Skeletal muscle satellite cell (primary cell): Measurements from ENCODE around the gene PAIP2B. TPM values are rescaled to one million over a fixed set of nuclear protein-coding genes. Genes with fewer than 3 reads are reported as not detected.

Source experiments
- H3K27me3 ChIP-seq: 2 replicates; pipeline ENCODE4 v1.7.0; 2013; ENCODE audit warnings: low read length; ENCODE audit not compliant: control insufficient read depth, insufficient read depth
- H3K36me3 ChIP-seq: 2 replicates; pipeline ENCODE4 v1.7.0; 2013; ENCODE audit warnings: mild to moderate bottlenecking, control low read depth, low read length; ENCODE audit not compliant: insufficient read depth
- H3K4me1 ChIP-seq: 2 replicates; pipeline ENCODE4 v1.7.0; 2013; ENCODE audit warnings: low read length; ENCODE audit not compliant: control insufficient read depth, insufficient read depth
- H3K4me2 ChIP-seq: 2 replicates; pipeline ENCODE4 v1.7.0; 2013; ENCODE audit warnings: mild to moderate bottlenecking, low read length
- H3K4me3 ChIP-seq: 2 replicates; pipeline ENCODE4 v1.7.0; 2013; ENCODE audit warnings: low read length
- H3K9ac ChIP-seq: 2 replicates; pipeline ENCODE4 v1.7.0; 2013; ENCODE audit warnings: mild to moderate bottlenecking, low read depth, low read length, moderate library complexity
- H3K9me3 ChIP-seq: replicated peaks from 2 replicates; pipeline ENCODE4 v1.7.0; 2013; ENCODE audit warnings: mild to moderate bottlenecking, control low read depth, low read length
- small RNA-seq: library from RNA; depleted of rRNA; stranded (forward); fragments of <200 nt; gene quantifications from one replicate; pipeline ENCODE3, GENCODE V24; 2012

The PAIP2B gene

GRCh38 chr2:71150082-71150816 lies 76.7 kb downstream of the PAIP2B start:
- no peaks in the 10 kb centered on the region for H3K4me1 ChIP-seq
- no peaks in the 10 kb centered on the region for H3K9me3 ChIP-seq
- H3K4me3 ChIP-seq, result no peak overlapping the region
- peaks cover 49% of the 10 kb centered on the region for H3K36me3 ChIP-seq
- H3K4me2 ChIP-seq, result no peak overlapping the region
- no peak overlapping the region for H3K9ac ChIP-seq
- H3K27me3 ChIP-seq, result peaks cover 17% of the 10 kb centered on the region

- H3K9ac ChIP-seq, result no peak overlapping the region
- no peak overlapping the region for H3K4me2 ChIP-seq
- no peaks in the 10 kb centered on the region for H3K4me1 ChIP-seq
- peaks cover 66% of the 10 kb centered on the region for H3K36me3 ChIP-seq
- peaks cover 2% of the 10 kb centered on the region for H3K27me3 ChIP-seq
- no peaks in the 10 kb centered on the region for H3K9me3 ChIP-seq
- no peak overlapping the region for H3K4me3 ChIP-seq
These were observed 78.3 kb downstream of the PAIP2B start for GRCh38 chr2:71148506-71149063.

- H3K36me3 ChIP-seq, result peaks cover 76% of the 10 kb centered on the region
- no peak overlapping the region for H3K9ac ChIP-seq
- H3K27me3 ChIP-seq, result no peaks in the 10 kb centered on the region
- no peaks in the 10 kb centered on the region for H3K4me1 ChIP-seq
- H3K4me2 ChIP-seq, result no peak overlapping the region
- H3K9me3 ChIP-seq, result no peaks in the 10 kb centered on the region
- no peak overlapping the region for H3K4me3 ChIP-seq
These were observed 83.1 kb downstream of the PAIP2B start for GRCh38 chr2:71143782-71144181.

GRCh38 chr2:71136174-71136573 lies 90.7 kb downstream of the PAIP2B start:
- peaks cover 4% of the 10 kb centered on the region for H3K4me1 ChIP-seq
- H3K36me3 ChIP-seq, result peaks cover 64% of the 10 kb centered on the region
- H3K27me3 ChIP-seq, result no peaks in the 10 kb centered on the region
- H3K9ac ChIP-seq, result no peak overlapping the region
- H3K4me3 ChIP-seq, result no peak overlapping the region
- no peak overlapping the region for H3K4me2 ChIP-seq
- no peaks in the 10 kb centered on the region for H3K9me3 ChIP-seq

- H3K4me1 ChIP-seq, result peaks cover 8% of the 10 kb centered on the region
- no peak overlapping the region for H3K4me3 ChIP-seq
- H3K27me3 ChIP-seq, result no peaks in the 10 kb centered on the region
- H3K4me2 ChIP-seq, result no peak overlapping the region
- no peaks in the 10 kb centered on the region for H3K9me3 ChIP-seq
- no peak overlapping the region for H3K9ac ChIP-seq
- peaks cover 40% of the 10 kb centered on the region for H3K36me3 ChIP-seq
These were observed 93.3 kb downstream of the PAIP2B start for GRCh38 chr2:71133603-71134002.

Small RNAs within 50 kb of the gene (small RNA-seq; reads per million reads assigned to genes)
- not detected for gene AC007881.1
